LNCaP clone FGC (cell line): ENCODE measurements around the gene PRDM5.

Source experiments
- DNase-seq: peaks from one replicate; pipeline ENCODE4 v3.0.0-alpha.2; 2011; ENCODE audit warnings: low read depth
- H3K4me3 ChIP-seq: 2 replicates; pipeline ENCODE4 v1.5.1; 2011; ENCODE audit warnings: mild to moderate bottlenecking, low read depth, low read length, control low read depth
- TF ChIP-seq, protein P1 (sequence below): IDR thresholded peaks from 2 replicates; pipeline ENCODE4 v1.5.1; 2012; ENCODE audit warnings: mild to moderate bottlenecking; ENCODE audit not compliant: control insufficient read depth, insufficient read depth; ENCODE audit errors: extremely low read depth

PRDM5 gene

GRCh38 chr4:120733968-120734367, 188.6 kb downstream of the PRDM5 start:
- TF ChIP-seq, protein P1, sequence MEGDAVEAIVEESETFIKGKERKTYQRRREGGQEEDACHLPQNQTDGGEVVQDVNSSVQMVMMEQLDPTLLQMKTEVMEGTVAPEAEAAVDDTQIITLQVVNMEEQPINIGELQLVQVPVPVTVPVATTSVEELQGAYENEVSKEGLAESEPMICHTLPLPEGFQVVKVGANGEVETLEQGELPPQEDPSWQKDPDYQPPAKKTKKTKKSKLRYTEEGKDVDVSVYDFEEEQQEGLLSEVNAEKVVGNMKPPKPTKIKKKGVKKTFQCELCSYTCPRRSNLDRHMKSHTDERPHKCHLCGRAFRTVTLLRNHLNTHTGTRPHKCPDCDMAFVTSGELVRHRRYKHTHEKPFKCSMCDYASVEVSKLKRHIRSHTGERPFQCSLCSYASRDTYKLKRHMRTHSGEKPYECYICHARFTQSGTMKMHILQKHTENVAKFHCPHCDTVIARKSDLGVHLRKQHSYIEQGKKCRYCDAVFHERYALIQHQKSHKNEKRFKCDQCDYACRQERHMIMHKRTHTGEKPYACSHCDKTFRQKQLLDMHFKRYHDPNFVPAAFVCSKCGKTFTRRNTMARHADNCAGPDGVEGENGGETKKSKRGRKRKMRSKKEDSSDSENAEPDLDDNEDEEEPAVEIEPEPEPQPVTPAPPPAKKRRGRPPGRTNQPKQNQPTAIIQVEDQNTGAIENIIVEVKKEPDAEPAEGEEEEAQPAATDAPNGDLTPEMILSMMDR = no peak
- no peak overlapping the region for H3K4me3 ChIP-seq
- no peak for DNase-seq

DNA sequence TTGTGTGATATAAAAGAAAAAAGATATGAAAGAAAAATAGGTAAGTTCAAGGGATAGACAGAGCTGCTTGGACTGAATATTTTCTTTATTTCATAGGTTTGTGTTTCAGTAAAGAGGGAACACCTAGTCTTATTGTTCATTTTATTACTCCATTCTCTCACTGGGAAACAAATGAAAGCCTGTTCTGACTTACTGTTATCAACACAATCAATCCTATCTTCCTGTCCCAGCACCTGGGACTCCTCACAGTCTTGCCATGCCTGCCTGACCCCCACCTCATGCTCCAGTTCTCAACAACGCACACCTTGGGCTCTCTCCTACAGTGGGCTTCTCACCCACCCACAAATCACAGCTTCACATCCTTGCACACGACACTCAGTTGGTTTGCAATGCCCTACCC, 189.5 kb downstream of the PRDM5 start:
- no peak overlapping the region for H3K4me3 ChIP-seq
- TF ChIP-seq, protein P1 = no peak
- no peak for DNase-seq

GRCh38 chr4:120731561-120731960, 191.0 kb downstream of the PRDM5 start:
- no peak for DNase-seq
- no peak overlapping the region for H3K4me3 ChIP-seq
- TF ChIP-seq, protein P1 = no peak

GRCh38 chr4:120730777-120731320, 191.7 kb downstream of the PRDM5 start:
- no peak overlapping the region for H3K4me3 ChIP-seq
- TF ChIP-seq, protein P1 = no peak
- DNase-seq = no peak

- no peak for DNase-seq
- TF ChIP-seq, protein P1 = no peak
- no peak overlapping the region for H3K4me3 ChIP-seq
Measured at GRCh38 chr4:120728892-120729675, 193.4 kb downstream of the PRDM5 start.

DNA sequence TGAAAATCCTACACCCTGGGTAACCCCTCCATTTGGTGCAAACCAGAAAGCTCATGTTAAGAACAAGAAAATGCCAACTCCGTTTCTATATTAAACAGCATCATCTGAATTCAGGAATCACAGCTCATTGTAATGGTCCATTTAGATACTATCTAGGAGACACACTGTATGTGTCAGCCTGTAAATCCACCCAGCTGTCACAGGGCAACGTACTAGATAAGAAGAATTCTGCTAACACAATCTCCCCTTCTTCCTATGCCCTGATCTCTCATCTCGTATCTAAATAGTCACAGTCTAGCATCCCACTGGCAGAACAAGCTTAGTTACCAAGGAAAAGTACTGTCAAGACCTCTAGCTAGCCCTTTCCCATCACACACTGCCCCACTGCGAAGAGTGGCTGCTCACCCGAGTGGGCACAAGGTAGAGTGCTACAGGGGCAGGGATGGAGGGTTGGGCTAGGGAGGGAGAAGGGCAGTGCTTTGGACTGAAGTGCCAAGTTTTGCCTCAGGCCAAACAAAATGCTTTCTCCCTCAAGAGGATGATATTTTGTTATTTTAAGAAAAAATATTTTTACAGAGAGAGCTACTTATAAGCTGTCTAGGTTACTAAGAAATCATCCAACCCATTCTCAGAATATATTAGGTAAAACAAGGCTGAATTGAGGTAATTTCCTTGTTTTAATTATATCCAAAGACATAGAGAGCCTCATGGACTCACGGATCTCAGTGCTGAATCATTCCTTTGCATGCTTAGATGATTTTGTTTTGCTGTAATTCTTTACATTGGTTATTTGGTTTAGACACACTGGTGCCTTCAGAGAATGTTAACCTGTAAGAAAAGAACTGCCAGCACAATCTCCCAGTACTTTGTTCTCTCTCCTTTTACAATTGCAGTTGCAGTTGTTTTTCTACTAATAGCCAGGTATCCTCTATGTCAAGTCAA, 196.6 kb downstream of the PRDM5 start:
- TF ChIP-seq, protein P1 = no peak
- DNase-seq = no peak
- H3K4me3 ChIP-seq = no peak overlapping the region
